Measurements from ENCODE around the gene PCBD2. TPM values are rescaled to one million over a fixed set of nuclear protein-coding genes. Genes with fewer than 3 reads are reported as not detected.

Gene PCBD2
- total and polyA plus RNA-seq, 2 donors (not counting 1 experiment from before 2014, with no cell fraction given), result 3.8 to 5.4 TPM

DNA sequence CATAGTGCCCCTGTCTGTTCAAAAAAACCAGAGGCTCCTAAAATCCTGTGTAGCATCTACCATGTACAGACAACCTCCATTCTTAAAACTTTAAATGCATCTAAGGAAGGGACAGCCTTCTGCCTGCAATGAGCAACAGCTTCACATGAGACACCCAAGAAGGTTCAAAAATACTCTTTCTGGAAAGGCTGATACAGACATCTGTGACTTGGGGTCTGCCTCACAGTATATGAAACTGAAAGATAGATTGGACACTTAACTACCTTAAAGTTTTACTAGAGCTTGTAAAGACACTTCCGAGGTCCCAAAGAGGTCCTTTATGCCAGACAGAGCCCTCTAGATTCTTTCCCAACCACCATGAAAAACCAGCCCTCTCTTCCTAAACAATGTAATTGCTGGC lies 34.6 kb downstream of the PCBD2 start:
- Histone ChIP-seq H3K4me2 (ENCODE audit: extremely low read depth, insufficient read depth, low read length) (no peak overlapping the region), H4K20me1 (ENCODE audit: control insufficient read depth, extremely low read depth, insufficient read depth, low read length) (no peaks in the 10 kb centered on the region), H3K9me3 (ENCODE audit: control insufficient read depth, insufficient read depth, low read depth, low read length) (no peaks in the 10 kb centered on the region), H3K4me3 (replicated peaks in 1 of 4; ENCODE audit: control extremely low read depth in 1 of 4, insufficient read depth in 1 of 4, low read depth in 3 of 4, low read length in 4 of 4) (no peak overlapping the region), H3K9ac (ENCODE audit: insufficient read depth, low read length) (no peak overlapping the region), H3K79me2 (ENCODE audit: control insufficient read depth, insufficient read depth, low read length) (no peaks in the 10 kb centered on the region), H3K4me1 (ENCODE audit: control insufficient read depth, extremely low read depth, insufficient read depth, low read length) (no peaks in the 10 kb centered on the region), H2AFZ (ENCODE audit: low read length) (no peak overlapping the region), H3K27ac (ENCODE audit: insufficient read depth, low read length) (no peak overlapping the region), H3K27me3 (ENCODE audit: control insufficient read depth, insufficient read depth, low read length) (no peaks in the 10 kb centered on the region), H3K36me3 (ENCODE audit: control insufficient read depth, insufficient read depth, low read length) (no peaks in the 10 kb centered on the region)
- DNase-seq (ENCODE audit: low read depth in 2 of 2), result no peak
- TF ChIP-seq CTCF (conservative IDR thresholded peaks at IDR 0.05 in 1 of 2, IDR thresholded peaks at IDR 0.05 in 1 of 2; ENCODE audit: low read depth in 1 of 2, low read length in 2 of 2), result no peak
- TF ChIP-seq EZH2 (IDR thresholded peaks at IDR 0.05; ENCODE audit: low read length, missing control alignments), result no peak

DNA sequence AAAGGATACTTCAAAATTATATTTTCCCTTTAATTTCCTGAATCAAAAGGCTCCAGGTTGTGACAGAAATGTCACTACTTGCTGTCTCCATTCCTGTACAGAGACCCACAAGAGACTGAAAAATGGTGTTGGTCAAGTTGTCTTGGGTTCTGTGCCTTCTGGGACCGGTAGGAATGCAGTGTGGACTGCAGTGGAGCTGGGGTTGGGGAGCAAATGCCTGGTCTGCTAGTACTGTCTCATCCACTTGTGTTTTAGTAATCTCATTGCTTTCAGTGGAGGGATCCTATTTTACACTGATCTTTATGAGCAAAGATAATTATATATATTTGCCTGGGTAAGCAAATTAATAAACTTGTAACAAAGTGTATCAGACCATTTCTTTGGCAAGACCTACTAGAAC lies 38.6 kb downstream of the PCBD2 start:
- H3K9me3 ChIP-seq (ENCODE audit: control insufficient read depth, insufficient read depth, low read depth, low read length), result no peaks in the 10 kb centered on the region
- no peaks in the 10 kb centered on the region for H3K27me3 ChIP-seq (ENCODE audit: control insufficient read depth, insufficient read depth, low read length)
- no peaks in the 10 kb centered on the region for H3K4me1 ChIP-seq (ENCODE audit: control insufficient read depth, extremely low read depth, insufficient read depth, low read length)
- TF ChIP-seq CTCF (conservative IDR thresholded peaks at IDR 0.05 in 1 of 2, IDR thresholded peaks at IDR 0.05 in 1 of 2; ENCODE audit: low read depth in 1 of 2, low read length in 2 of 2) (no peak), EZH2 (IDR thresholded peaks at IDR 0.05; ENCODE audit: low read length, missing control alignments) (no peak)
- no peaks in the 10 kb centered on the region for H4K20me1 ChIP-seq (ENCODE audit: control insufficient read depth, extremely low read depth, insufficient read depth, low read length)
- H3K9ac ChIP-seq (ENCODE audit: insufficient read depth, low read length), result no peak overlapping the region
- DNase-seq (ENCODE audit: low read depth in 2 of 2), result no peak
- H3K79me2 ChIP-seq (ENCODE audit: control insufficient read depth, insufficient read depth, low read length), result no peaks in the 10 kb centered on the region
- H3K36me3 ChIP-seq (ENCODE audit: control insufficient read depth, insufficient read depth, low read length), result no peaks in the 10 kb centered on the region
- no peak overlapping the region for H2AFZ ChIP-seq (ENCODE audit: low read length)
- no peak overlapping the region for H3K27ac ChIP-seq (ENCODE audit: insufficient read depth, low read length)
- no peak overlapping the region for H3K4me2 ChIP-seq (ENCODE audit: extremely low read depth, insufficient read depth, low read length)
- H3K4me3 ChIP-seq (replicated peaks in 1 of 4; ENCODE audit: control extremely low read depth in 1 of 4, insufficient read depth in 1 of 4, low read depth in 3 of 4, low read length in 4 of 4), result no peak overlapping the region

DNA sequence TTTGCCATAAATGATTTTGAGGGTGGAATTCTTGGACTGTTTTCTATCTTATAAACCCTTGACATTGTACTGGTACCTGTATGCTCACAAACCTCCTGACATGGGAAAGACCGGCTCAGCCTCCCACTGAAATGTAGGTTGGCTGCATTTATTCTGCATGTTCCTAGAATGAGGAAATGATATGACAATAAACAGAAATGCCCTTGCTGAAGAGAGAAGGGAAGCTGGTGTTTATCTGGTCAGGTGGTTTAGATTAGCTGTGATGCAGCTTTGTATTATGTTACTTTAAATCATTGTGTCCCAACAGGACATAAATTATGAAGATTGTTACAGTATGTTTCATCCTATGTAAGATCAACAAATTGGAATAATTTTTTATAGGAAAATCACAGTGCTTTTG lies 39.7 kb downstream of the PCBD2 start:
- Histone ChIP-seq H3K36me3 (ENCODE audit: control insufficient read depth, insufficient read depth, low read length) (no peaks in the 10 kb centered on the region), H3K27ac (ENCODE audit: insufficient read depth, low read length) (no peak overlapping the region), H3K4me3 (replicated peaks in 1 of 4; ENCODE audit: control extremely low read depth in 1 of 4, insufficient read depth in 1 of 4, low read depth in 3 of 4, low read length in 4 of 4) (no peak overlapping the region), H3K9ac (ENCODE audit: insufficient read depth, low read length) (no peak overlapping the region), H3K4me2 (ENCODE audit: extremely low read depth, insufficient read depth, low read length) (no peak overlapping the region), H3K4me1 (ENCODE audit: control insufficient read depth, extremely low read depth, insufficient read depth, low read length) (no peaks in the 10 kb centered on the region), H2AFZ (ENCODE audit: low read length) (no peak overlapping the region), H3K9me3 (ENCODE audit: control insufficient read depth, insufficient read depth, low read depth, low read length) (no peaks in the 10 kb centered on the region), H3K27me3 (ENCODE audit: control insufficient read depth, insufficient read depth, low read length) (no peaks in the 10 kb centered on the region), H3K79me2 (ENCODE audit: control insufficient read depth, insufficient read depth, low read length) (no peaks in the 10 kb centered on the region), H4K20me1 (ENCODE audit: control insufficient read depth, extremely low read depth, insufficient read depth, low read length) (no peaks in the 10 kb centered on the region)
- no peak for DNase-seq (ENCODE audit: low read depth in 2 of 2)
- TF ChIP-seq EZH2 (IDR thresholded peaks at IDR 0.05; ENCODE audit: low read length, missing control alignments) (no peak), CTCF (conservative IDR thresholded peaks at IDR 0.05 in 1 of 2, IDR thresholded peaks at IDR 0.05 in 1 of 2; ENCODE audit: low read depth in 1 of 2, low read length in 2 of 2) (no peak)

Data from fibroblast of lung (primary cell).